ENCODE results near the gene HS3ST1.

DNA sequence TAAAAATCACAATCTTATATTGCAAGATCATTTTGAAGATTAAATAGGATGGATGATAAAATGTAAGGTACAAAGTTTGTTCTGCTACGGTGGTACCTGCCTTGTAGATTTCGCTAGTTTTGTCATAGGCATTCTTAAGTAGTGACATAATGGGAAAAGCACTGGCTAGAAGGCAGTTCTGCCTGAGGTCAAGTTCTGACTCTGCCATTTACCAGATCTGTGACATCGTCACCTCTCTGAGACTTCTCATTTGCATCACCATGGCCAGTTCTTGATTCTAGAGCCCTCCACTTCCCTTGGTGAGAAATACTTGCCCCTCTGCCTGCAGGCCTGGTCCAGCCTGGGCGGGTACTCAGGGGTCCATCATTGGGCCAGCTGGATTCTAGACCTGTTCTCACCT, 85.2 kb downstream of the HS3ST1 start:
- TF ChIP-seq, protein P1, sequence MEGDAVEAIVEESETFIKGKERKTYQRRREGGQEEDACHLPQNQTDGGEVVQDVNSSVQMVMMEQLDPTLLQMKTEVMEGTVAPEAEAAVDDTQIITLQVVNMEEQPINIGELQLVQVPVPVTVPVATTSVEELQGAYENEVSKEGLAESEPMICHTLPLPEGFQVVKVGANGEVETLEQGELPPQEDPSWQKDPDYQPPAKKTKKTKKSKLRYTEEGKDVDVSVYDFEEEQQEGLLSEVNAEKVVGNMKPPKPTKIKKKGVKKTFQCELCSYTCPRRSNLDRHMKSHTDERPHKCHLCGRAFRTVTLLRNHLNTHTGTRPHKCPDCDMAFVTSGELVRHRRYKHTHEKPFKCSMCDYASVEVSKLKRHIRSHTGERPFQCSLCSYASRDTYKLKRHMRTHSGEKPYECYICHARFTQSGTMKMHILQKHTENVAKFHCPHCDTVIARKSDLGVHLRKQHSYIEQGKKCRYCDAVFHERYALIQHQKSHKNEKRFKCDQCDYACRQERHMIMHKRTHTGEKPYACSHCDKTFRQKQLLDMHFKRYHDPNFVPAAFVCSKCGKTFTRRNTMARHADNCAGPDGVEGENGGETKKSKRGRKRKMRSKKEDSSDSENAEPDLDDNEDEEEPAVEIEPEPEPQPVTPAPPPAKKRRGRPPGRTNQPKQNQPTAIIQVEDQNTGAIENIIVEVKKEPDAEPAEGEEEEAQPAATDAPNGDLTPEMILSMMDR (conservative IDR thresholded peaks at IDR 0.05; ENCODE audit: low read depth, low read length): no peak
- no peak for TF ChIP-seq EZH2 (IDR thresholded peaks at IDR 0.05; ENCODE audit: borderline replicate concordance, low read depth, low read length, poor library complexity, severe bottlenecking)

All from A673 (cell line).